ENCODE results near the gene GRIP2. TPM values are rescaled to one million over a fixed set of nuclear protein-coding genes. Genes with fewer than 3 reads are reported as not detected.

Gene GRIP2
- total RNA-seq, 1 donor, result not detected

DNA sequence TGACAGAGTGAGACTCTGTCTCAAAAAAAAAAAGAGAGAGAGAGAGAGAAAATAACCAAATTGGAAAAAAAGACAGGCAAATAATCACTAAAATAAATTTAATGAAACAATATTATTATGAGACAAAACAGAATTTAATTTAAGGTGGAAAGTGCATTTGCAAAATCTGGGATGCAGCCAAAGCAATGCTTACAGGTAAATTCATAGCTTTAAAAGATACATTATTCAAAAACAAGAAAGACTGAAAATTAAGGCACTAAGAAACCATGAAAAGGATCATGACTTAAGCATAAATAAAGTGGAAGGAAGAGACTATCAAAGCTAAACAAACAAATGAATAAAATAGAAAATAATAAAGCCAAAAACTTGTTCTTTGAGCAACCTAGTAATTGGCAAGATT, 37.7 kb downstream of the GRIP2 start:
- no peaks in the 10 kb centered on the region for H3K4me1 ChIP-seq (ENCODE audit: insufficient read depth, low read length)
- no peak overlapping the region for H3K4me3 ChIP-seq (ENCODE audit: low read length)
- no peaks in the 10 kb centered on the region for H3K9me3 ChIP-seq (ENCODE audit: low read depth, low read length)
- no peaks in the 10 kb centered on the region for H3K27me3 ChIP-seq (ENCODE audit: insufficient read depth, low read length)

DNA sequence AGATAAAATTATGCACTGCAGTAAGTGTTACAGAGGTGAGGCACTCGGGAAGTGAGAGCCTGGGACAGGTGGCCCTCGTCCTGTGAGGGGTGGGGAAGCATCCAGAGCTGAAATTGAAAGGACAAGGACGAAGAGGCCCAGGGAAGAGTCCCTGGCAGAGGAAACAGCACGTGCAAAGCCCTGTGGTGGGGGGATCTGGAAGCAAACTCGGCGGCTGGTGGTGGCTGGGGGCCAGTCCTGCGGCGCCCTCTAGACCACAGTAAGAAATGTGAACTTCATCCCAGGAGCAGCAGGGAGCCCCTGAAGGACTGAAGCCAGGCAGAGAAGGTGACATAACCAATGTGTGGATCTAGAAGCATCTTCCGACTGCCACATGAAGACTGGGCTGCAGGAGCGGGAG, 42.8 kb downstream of the GRIP2 start:
- Histone ChIP-seq H3K4me1 (ENCODE audit: insufficient read depth, low read length) (no peaks in the 10 kb centered on the region), H3K4me3 (ENCODE audit: low read length) (no peak overlapping the region), H3K9me3 (ENCODE audit: low read depth, low read length) (no peaks in the 10 kb centered on the region), H3K27me3 (ENCODE audit: insufficient read depth, low read length) (no peaks in the 10 kb centered on the region)

DNA sequence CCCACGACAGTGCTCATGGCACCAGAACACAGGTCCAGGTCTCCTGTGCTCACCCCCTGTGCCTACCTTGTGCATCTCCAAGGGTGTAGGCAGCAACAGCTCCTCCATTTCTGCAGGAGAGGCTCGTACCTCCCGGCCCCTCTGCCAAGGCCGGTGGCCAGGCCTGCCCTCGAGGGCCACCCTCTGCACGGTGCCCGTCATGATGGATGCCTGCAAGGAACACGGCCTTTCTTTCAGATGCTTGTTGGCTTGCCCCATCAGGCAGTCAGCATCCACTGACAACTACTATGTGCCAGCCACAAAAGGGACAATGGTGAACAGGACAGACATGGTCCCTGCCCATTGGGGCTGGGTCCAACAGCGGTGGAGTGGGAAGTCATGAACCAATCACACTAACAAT, 43.8 kb downstream of the GRIP2 start:
- H3K9me3 ChIP-seq (ENCODE audit: low read depth, low read length), result no peaks in the 10 kb centered on the region
- no peaks in the 10 kb centered on the region for H3K4me1 ChIP-seq (ENCODE audit: insufficient read depth, low read length)
- H3K4me3 ChIP-seq (ENCODE audit: low read length), result no peak overlapping the region
- no peaks in the 10 kb centered on the region for H3K27me3 ChIP-seq (ENCODE audit: insufficient read depth, low read length)

DNA sequence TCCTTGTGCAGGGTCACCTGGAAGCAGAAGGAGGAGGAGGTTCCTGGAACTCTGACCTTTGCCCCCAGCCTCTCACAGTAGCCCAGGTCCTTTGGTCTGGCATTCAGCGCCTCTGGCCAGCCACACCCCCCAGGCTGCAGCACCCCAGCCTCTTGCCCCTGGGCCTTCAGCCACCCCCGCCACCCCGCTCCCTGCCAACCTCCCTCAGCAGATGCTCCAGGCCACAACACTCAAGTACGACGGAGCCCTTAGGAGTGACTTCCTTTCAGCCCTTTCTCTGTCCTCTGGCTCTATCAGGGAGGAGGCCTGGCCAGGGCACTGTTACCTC, 45.2 kb downstream of the GRIP2 start:
- H3K27me3 ChIP-seq (ENCODE audit: insufficient read depth, low read length), result no peaks in the 10 kb centered on the region
- H3K4me1 ChIP-seq (ENCODE audit: insufficient read depth, low read length), result no peaks in the 10 kb centered on the region
- no peaks in the 10 kb centered on the region for H3K9me3 ChIP-seq (ENCODE audit: low read depth, low read length)
- H3K4me3 ChIP-seq (ENCODE audit: low read length), result no peak overlapping the region

DNA sequence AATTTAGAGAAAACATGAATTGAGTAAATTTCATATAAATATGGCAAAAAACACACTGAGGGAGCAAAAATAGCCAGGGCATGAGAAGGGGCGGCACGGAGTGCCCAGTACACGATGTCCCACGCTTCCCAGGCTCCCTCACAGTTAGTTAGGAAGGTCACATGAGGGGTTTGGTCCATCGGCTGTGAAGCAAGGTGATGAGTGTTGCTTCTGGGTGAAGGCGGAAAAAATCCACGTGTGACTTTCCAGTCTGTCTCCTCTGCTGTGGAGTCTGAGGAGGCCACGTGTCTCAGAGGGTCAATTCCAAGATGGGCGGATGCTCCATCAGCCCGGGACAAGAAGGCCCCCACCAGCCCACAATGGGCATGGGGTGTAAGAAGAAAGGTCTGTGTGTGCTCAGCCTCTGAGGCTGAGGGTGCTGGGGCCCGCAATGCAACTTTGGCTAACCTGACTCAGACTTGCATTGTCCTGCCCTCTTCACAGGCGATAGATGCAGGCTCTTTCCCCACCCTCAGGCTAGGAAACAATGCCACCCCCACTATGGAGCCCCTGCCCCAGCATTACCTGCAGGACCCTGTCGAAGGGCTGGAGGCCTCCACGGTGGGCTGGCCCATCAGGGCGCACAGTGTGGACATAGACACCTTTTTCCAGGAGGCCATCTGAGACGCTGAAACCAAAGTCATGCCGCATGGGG, 45.7 kb downstream of the GRIP2 start:
- Histone ChIP-seq H3K27me3 (ENCODE audit: insufficient read depth, low read length) (no peaks in the 10 kb centered on the region), H3K4me3 (ENCODE audit: low read length) (no peak overlapping the region), H3K4me1 (ENCODE audit: insufficient read depth, low read length) (no peaks in the 10 kb centered on the region), H3K9me3 (ENCODE audit: low read depth, low read length) (no peaks in the 10 kb centered on the region)

DNA sequence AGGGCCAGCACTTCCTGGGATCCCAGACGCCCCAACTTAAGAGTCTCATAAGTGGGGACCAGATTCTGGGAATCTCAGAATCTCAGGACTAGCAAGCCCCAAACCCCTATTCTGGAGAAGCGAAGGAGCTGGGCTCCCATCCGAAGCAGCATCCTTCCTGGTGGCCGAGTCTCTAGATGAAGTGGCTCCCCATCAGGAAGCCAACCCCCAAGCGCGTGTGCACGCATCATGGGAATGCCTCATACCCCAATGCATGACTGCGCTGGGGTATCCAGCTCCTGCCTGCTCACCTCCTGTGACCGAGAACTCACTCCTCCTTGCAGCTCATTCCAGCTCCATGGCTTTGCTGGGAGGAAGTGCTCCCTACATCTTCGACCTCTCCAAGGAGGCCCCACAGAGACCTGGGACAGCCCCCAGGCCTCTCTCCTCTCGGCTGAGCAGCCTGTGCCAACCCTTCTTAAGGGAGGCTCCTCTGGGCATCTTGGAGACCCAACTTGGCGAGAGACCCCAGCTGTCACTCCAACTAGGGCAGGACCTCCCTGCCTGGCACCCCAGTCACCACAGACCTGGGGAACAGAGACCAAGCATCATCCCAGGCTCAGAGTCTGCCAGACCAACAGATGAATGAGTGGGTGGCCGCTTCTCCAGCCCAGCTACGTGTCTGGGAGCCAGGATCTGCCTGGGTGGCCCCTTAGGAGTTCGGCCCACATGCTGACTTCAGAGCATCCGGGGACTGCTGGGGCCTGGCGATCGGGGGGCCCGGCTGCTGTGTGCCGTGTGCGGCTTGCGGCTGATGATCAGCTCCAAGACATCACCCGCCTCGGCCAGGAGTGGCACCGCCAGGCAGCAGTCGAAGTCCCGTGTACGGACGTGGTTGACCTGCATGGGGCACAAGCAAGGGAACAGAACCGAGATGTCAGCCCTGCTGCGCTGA, 46.9 kb downstream of the GRIP2 start:
- no peaks in the 10 kb centered on the region for H3K4me1 ChIP-seq (ENCODE audit: insufficient read depth, low read length)
- H3K4me3 ChIP-seq (ENCODE audit: low read length), result no peak overlapping the region
- no peaks in the 10 kb centered on the region for H3K9me3 ChIP-seq (ENCODE audit: low read depth, low read length)
- no peaks in the 10 kb centered on the region for H3K27me3 ChIP-seq (ENCODE audit: insufficient read depth, low read length)

DNA sequence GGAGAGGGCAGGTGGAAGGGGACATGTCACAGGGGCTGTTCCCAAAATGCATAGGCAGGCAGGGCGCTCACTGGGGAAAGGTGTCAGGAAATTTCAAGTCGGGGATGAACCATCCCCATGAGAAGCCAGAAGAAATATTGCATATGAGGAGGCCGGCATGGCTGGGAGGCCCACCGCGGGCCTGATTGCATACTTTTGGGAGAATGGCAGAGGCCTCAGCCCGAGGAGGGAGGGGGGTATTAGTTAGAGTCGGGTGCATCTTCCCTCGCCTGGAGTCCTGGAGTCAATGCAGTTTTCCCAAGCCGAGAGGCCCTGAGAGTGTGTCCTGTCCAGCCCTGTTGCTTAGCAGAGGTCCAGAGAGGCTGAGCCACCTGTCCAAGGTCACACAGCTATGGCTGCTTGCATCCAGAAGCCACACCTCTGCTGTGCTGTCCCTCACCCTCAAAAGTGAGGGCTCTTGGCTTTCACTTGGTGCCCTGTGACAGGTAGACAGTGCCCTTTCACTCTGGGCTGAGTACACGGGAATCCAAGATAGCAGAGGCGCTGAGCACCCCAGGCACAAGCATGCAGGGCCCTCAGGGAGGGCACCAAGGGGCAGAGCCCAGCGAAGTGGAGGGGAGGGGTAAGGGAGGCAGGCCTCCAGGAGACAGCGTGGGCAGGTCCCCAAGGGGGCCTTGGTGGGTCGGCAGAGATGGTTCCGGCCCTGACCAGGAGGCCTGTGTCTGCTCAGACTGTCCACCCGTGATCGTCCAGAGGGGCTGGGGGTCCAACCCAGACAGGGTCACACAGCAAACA, 48.5 kb downstream of the GRIP2 start:
- H3K9me3 ChIP-seq (ENCODE audit: low read depth, low read length), result no peaks in the 10 kb centered on the region
- no peaks in the 10 kb centered on the region for H3K4me1 ChIP-seq (ENCODE audit: insufficient read depth, low read length)
- H3K27me3 ChIP-seq (ENCODE audit: insufficient read depth, low read length), result no peaks in the 10 kb centered on the region
- H3K4me3 ChIP-seq (ENCODE audit: low read length), result no peak overlapping the region

DNA sequence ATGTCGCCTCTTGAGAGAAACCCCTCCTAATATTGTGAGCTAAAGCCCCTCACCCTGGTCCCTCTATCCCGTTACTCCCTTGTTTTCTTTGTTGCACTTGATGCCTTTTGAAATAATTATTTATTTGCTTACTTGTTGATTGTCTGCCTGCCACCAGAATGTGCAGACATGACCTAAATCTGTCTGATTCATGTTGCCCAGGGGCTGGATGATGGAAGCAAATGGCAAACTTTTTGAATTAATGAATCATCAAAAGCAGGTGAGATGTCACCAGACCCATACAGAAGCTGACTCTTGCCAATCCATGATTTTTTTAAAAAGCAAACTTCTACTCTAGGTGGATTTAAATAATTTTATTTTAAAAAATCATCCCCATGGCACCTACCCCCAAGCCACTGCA, 49.3 kb downstream of the GRIP2 start:
- no peaks in the 10 kb centered on the region for H3K9me3 ChIP-seq (ENCODE audit: low read depth, low read length)
- H3K27me3 ChIP-seq (ENCODE audit: insufficient read depth, low read length), result no peaks in the 10 kb centered on the region
- H3K4me1 ChIP-seq (ENCODE audit: insufficient read depth, low read length), result no peaks in the 10 kb centered on the region
- no peak overlapping the region for H3K4me3 ChIP-seq (ENCODE audit: low read length)

DNA sequence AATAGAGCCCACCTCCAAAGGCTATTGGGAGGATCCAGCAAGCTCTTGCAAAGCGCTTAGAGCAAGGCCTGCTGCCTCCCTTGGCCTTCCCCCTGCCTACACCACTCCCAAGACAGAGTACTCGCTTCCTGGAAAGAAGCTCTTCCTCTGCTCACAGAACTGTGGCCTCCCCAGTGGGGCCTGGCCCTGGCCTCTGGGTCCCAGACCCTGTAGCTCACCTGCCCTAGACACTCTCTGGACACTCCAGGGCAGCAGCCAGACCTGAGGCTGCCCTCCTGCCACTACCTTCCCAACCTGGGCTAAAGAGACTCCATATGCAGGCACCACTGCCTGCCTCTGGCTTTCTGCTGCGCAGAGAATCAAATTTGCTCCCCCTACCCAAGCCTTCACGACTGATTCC, 49.9 kb downstream of the GRIP2 start:
- Histone ChIP-seq H3K27me3 (ENCODE audit: insufficient read depth, low read length) (no peaks in the 10 kb centered on the region), H3K4me3 (ENCODE audit: low read length) (no peak overlapping the region)

DNA sequence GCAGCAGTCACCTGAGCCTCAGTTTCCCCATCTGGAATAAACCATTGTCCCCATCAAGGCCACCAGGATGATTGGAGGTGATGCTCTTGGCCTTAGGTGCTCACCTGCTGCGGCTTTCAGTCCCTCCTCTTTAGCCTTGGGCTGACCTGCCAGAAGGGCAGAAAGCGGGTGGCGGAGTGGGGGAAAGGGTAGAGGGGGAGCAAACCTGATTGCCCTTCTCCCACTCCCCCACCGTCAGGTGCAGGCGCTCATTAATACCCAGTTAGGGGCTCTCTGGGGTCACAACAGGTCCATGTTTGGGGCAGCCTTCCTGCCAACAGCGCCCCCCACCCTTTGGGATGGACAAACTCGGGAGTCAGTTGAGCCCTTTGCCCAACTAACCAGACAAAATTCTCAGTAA, 50.5 kb downstream of the GRIP2 start:
- no peaks in the 10 kb centered on the region for H3K27me3 ChIP-seq (ENCODE audit: insufficient read depth, low read length)
- no peaks in the 10 kb centered on the region for H3K4me1 ChIP-seq (ENCODE audit: insufficient read depth, low read length)
- no peak overlapping the region for H3K4me3 ChIP-seq (ENCODE audit: low read length)
- no peaks in the 10 kb centered on the region for H3K9me3 ChIP-seq (ENCODE audit: low read depth, low read length)

More for the DNA sequence above, 49.9 kb downstream of the GRIP2 start:
- Histone ChIP-seq H3K9me3 (ENCODE audit: low read depth, low read length) (no peaks in the 10 kb centered on the region), H3K4me1 (ENCODE audit: insufficient read depth, low read length) (no peaks in the 10 kb centered on the region)

DNA sequence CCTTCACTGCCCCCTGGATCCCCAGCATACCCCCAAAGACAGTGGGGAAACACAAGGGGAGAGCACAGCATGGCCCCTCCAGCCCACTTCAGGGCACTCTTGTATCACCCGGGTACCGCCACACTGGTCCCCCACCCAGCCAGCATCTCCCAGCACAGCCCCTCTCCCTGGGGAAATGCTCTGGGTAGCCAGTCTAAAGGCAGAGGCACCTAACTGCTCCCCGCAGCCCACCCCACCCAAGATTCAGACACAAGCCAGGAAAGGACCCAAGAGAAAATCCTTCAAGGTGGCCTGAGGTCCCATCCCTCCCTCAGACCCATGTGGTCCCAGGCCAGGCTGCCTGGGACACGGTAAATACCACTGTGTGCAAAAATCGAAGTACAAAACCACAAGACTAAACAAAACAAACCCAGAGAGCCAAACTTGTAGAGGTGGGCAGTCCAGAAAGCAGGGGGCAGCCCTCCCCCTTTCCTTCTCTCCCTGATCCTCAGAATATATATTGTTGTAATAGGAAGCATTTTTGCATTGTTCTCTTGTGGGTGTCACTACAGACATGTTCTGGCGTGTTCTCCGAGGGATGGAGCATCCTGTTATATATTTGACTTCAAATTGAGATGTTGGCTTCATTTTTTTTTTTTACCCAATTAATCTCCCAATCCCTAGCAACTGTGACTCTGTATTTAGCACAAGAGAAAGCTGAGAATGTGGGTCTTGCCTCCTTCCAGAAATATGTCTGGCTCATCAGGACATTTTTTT, 51.7 kb downstream of the GRIP2 start:
- H3K4me3 ChIP-seq (ENCODE audit: low read length), result no peak overlapping the region
- no peaks in the 10 kb centered on the region for H3K9me3 ChIP-seq (ENCODE audit: low read depth, low read length)
- H3K27me3 ChIP-seq (ENCODE audit: insufficient read depth, low read length), result no peaks in the 10 kb centered on the region
- H3K4me1 ChIP-seq (ENCODE audit: insufficient read depth, low read length), result no peaks in the 10 kb centered on the region

DNA sequence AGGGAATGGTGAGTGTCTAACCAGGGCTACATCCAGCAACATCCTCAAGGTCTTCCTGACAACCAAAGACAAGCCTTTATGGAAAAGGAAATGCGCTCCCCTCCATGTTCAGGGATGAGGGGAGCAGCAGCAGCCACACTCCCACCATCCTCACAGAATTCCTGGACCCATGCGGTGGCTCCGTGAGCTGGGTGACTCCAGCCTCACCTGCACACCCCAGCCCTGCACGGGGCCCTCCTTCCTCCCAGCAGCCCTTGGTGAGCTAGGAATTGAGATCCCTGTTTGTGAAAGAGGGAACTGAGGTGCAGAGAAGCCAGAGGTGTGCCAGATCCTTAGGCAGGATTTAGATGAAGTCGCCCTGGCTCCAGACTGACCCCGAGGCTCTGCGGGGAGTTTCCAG, 52.3 kb downstream of the GRIP2 start:
- no peaks in the 10 kb centered on the region for H3K27me3 ChIP-seq (ENCODE audit: insufficient read depth, low read length)
- no peaks in the 10 kb centered on the region for H3K4me1 ChIP-seq (ENCODE audit: insufficient read depth, low read length)
- H3K4me3 ChIP-seq (ENCODE audit: low read length), result no peak overlapping the region
- H3K9me3 ChIP-seq (ENCODE audit: low read depth, low read length), result no peaks in the 10 kb centered on the region

DNA sequence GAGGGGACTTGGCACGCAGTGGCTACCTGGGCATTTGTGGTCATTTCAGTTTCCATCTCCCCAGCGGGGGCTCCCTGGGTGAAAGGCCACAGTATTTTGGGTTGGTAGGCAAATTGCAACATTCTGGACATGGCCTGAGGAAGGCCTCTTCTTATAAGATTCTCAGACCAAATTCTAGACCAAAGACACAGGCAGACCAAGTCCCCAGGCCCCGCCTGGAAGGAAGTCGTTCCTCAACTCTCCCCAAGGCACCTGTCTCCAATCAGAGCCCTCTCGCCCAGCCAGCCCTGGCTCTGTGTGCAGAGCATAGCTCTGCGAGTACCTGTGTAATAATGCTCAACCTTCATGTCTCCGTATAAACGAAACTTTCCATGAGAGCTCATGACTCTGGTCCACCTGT, 53.1 kb downstream of the GRIP2 start:
- Histone ChIP-seq H3K9me3 (ENCODE audit: low read depth, low read length) (no peaks in the 10 kb centered on the region), H3K4me3 (ENCODE audit: low read length) (no peak overlapping the region), H3K27me3 (ENCODE audit: insufficient read depth, low read length) (no peaks in the 10 kb centered on the region), H3K4me1 (ENCODE audit: insufficient read depth, low read length) (no peaks in the 10 kb centered on the region)

DNA sequence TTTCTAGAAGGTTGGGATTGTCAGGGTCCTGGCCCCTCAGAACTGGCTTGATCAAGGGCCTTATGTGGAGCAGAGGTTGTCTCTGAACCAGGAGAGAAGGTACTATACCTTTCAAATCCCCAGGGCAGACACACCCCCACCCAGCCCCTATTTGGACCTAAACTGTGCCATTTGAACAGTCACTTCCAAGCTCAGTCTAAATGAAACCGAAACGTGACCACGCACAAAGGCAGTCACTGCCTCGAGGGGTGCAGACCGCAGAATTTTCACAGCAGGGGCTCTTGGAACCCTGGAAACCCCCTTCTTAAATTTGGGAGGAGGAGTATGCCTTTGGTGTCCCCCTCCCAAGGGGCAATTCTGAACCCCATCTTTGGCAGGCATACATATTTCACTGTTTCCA, 53.7 kb downstream of the GRIP2 start:
- Histone ChIP-seq H3K27me3 (ENCODE audit: insufficient read depth, low read length) (no peaks in the 10 kb centered on the region), H3K9me3 (ENCODE audit: low read depth, low read length) (no peaks in the 10 kb centered on the region), H3K4me3 (ENCODE audit: low read length) (no peak overlapping the region), H3K4me1 (ENCODE audit: insufficient read depth, low read length) (no peaks in the 10 kb centered on the region)

DNA sequence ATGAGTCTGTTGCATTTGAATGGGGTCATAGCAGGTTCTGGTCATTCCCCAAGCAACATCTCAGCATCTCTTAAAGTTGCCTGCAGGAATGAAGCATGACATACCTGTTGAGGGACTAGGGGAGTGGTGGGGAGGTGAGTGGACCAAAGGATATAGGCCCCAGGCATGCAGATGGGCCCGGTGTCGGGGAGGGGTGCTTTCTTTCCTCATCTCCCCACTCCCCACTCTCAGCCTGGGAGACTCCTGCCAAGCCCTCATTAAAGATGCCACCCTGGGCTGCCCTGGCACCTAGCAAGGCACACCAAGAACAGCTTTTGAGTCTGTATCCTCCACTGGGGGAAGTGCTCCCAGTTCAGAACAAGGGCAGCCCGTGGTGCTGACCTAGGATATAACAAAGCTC, 54.2 kb downstream of the GRIP2 start:
- H3K4me3 ChIP-seq (ENCODE audit: low read length), result no peak overlapping the region

More for the DNA sequence above, 54.2 kb downstream of the GRIP2 start:
- no peaks in the 10 kb centered on the region for H3K27me3 ChIP-seq (ENCODE audit: insufficient read depth, low read length)
- no peaks in the 10 kb centered on the region for H3K4me1 ChIP-seq (ENCODE audit: insufficient read depth, low read length)
- H3K9me3 ChIP-seq (ENCODE audit: low read depth, low read length), result no peaks in the 10 kb centered on the region
